Upper lobe of left lung (tissue), 4 donors: ENCODE results near the gene GNB1L.

Experiments used
- EP300 ChIP-seq, 4 donors: sonication (generic); formaldehyde crosslinking; IDR thresholded peaks; one replicate each; pipeline ENCODE4 v1.5.1; 2017; ENCODE audit warnings: antibody characterized with exemption in 4 of 4, control low read depth in 2 of 4
- POLR2AphosphoS5 ChIP-seq, 2 donors: sonication (generic); formaldehyde crosslinking; IDR thresholded peaks; one replicate each; pipeline ENCODE4 v1.5.1; 2017; ENCODE audit warnings: antibody characterized with exemption in 2 of 2
- TF ChIP-seq, protein P1 (sequence below), 6 experiments: fragments of 450-650 bp in 4 of 6; fragments of 200-600 bp in 2 of 6; sonication (generic) in 2 of 6; IDR thresholded peaks; one replicate each; pipeline ENCODE4 v1.5.1; 2016 to 2019; ENCODE audit warnings: antibody characterized with exemption in 6 of 6

- TF ChIP-seq, protein P1, sequence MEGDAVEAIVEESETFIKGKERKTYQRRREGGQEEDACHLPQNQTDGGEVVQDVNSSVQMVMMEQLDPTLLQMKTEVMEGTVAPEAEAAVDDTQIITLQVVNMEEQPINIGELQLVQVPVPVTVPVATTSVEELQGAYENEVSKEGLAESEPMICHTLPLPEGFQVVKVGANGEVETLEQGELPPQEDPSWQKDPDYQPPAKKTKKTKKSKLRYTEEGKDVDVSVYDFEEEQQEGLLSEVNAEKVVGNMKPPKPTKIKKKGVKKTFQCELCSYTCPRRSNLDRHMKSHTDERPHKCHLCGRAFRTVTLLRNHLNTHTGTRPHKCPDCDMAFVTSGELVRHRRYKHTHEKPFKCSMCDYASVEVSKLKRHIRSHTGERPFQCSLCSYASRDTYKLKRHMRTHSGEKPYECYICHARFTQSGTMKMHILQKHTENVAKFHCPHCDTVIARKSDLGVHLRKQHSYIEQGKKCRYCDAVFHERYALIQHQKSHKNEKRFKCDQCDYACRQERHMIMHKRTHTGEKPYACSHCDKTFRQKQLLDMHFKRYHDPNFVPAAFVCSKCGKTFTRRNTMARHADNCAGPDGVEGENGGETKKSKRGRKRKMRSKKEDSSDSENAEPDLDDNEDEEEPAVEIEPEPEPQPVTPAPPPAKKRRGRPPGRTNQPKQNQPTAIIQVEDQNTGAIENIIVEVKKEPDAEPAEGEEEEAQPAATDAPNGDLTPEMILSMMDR (IDR thresholded peaks at IDR 0.05), result no peak
- TF ChIP-seq EP300 (IDR thresholded peaks at IDR 0.05) (no peak), POLR2AphosphoS5 (IDR thresholded peaks at IDR 0.05) (no peak)
Measured at GRCh38 chr22:19871023-19871844, 16.6 kb upstream of the GNB1L start.
